Keratinocyte (primary cell): Measurements from ENCODE around the gene NDUFAB1. TPM values are rescaled to one million over a fixed set of nuclear protein-coding genes. Genes with fewer than 3 reads are reported as not detected.

ENCODE experiments used
- DNase-seq: peaks from one replicate; pipeline ENCODE4 v3.0.0-alpha.2; 2011; ENCODE audit warnings: low read depth, missing footprints, low spot score
- FAIRE-seq: peaks from 2 replicates; lab custom pipeline; 2011; peaks lifted over from hg19 to GRCh38; lab: Jason Lieb, UNC
- H2AFZ ChIP-seq: 2 replicates; pipeline ENCODE4 v1.6.0; 2012; ENCODE audit warnings: low read length, control low read depth, inconsistent platforms; ENCODE audit not compliant: control insufficient read depth
- H3K27ac ChIP-seq: 2 replicates; pipeline ENCODE4 v1.5.1; 2011; ENCODE audit warnings: low read length; ENCODE audit not compliant: control insufficient read depth, insufficient read depth
- H3K27me3 ChIP-seq: 3 replicates; pipeline ENCODE4 v1.6.0; 2011; ENCODE audit warnings: low read length; ENCODE audit not compliant: control insufficient read depth, insufficient read depth; ENCODE audit errors: extremely low read depth
- H3K36me3 ChIP-seq, 2 experiments: 2 replicates in 1 of 2; 3 replicates in 1 of 2; pipeline ENCODE4 v1.5.1; 2011; ENCODE audit warnings: low read length in 2 of 2, mild to moderate bottlenecking in 1 of 2; ENCODE audit not compliant: control insufficient read depth in 2 of 2, insufficient read depth in 2 of 2; ENCODE audit errors: extremely low read depth in 1 of 2
- H3K4me1 ChIP-seq: 3 replicates; pipeline ENCODE4 v1.5.1; 2011; ENCODE audit warnings: low read length; ENCODE audit not compliant: control insufficient read depth, insufficient read depth; ENCODE audit errors: extremely low read depth
- H3K4me2 ChIP-seq: 3 replicates; pipeline ENCODE4 v1.6.0; 2011; ENCODE audit warnings: low read depth, low read length; ENCODE audit not compliant: control insufficient read depth, insufficient read depth; ENCODE audit errors: extremely low read depth
- H3K4me3 ChIP-seq, 3 experiments: fragments of 200-600 bp in 1 of 3; sonication (generic) in 1 of 3; 2 replicates in 2 of 3; 3 replicates in 1 of 3; pipeline ENCODE4 v1.5.1; 2011 to 2016; ENCODE audit warnings: low read length in 3 of 3, mild to moderate bottlenecking in 3 of 3, control low read depth in 2 of 3, inconsistent platforms in 1 of 3, low read depth in 1 of 3, mixed read lengths in 1 of 3, mixed run types in 1 of 3, moderate library complexity in 1 of 3; ENCODE audit not compliant: control insufficient read depth in 2 of 3, insufficient read depth in 2 of 3; ENCODE audit errors: extremely low read depth in 1 of 3
- H3K79me2 ChIP-seq: 2 replicates; pipeline ENCODE4 v1.6.0; 2012; ENCODE audit warnings: low read length; ENCODE audit not compliant: control insufficient read depth, insufficient read depth
- H3K9ac ChIP-seq: 3 replicates; pipeline ENCODE4 v1.6.0; 2011; ENCODE audit warnings: low read length; ENCODE audit not compliant: control insufficient read depth, insufficient read depth; ENCODE audit errors: extremely low read depth
- H3K9me1 ChIP-seq: 3 replicates; pipeline ENCODE4 v1.6.0; 2011; ENCODE audit warnings: low read length; ENCODE audit not compliant: control insufficient read depth, insufficient read depth; ENCODE audit errors: extremely low read depth
- H3K9me3 ChIP-seq: 2 replicates; pipeline ENCODE4 v1.5.1; 2012; ENCODE audit warnings: low read depth, low read length; ENCODE audit not compliant: control insufficient read depth
- H4K20me1 ChIP-seq: 3 replicates; pipeline ENCODE4 v1.6.0; 2011; ENCODE audit warnings: low read length; ENCODE audit not compliant: control insufficient read depth, insufficient read depth; ENCODE audit errors: extremely low read depth
- CTCF ChIP-seq, 3 experiments: IDR thresholded peaks in 1 of 3; conservative IDR thresholded peaks in 1 of 3; optimal IDR thresholded peaks in 1 of 3; 2 replicates in 2 of 3; 3 replicates in 1 of 3; pipeline versions ENCODE3 to v1.5.1; 2011; ENCODE audit warnings: low read length in 3 of 3, mild to moderate bottlenecking in 3 of 3, moderate library complexity in 2 of 3, control low read depth in 1 of 3, inconsistent platforms in 1 of 3; ENCODE audit not compliant: insufficient read depth in 2 of 3; ENCODE audit errors: extremely low read depth in 1 of 3
- EZH2 ChIP-seq: IDR thresholded peaks from one replicate; pipeline ENCODE4 v1.6.1; 2012; ENCODE audit warnings: inconsistent platforms, mild to moderate bottlenecking, low read length, moderate library complexity
- dilution Hi-C: fragments of 300-500 bp; cut with MboI; formaldehyde crosslinking; loops from one replicate; pipeline ENCODE4 v1.7.0; 2020; ENCODE audit warnings: low sequenced_read_pairs; ENCODE audit not compliant: extremely low pct_ligation_motif_present
- polyA plus RNA-seq, 5 experiments: library from polyadenylated mRNA; depleted of rRNA in 3 of 5; stranded (reverse) in 3 of 5; stranded (forward) in 1 of 5; unstranded in 1 of 5; fragments of >200 nt; gene quantifications; 1 replicate in 1 of 5; 2 replicates in 3 of 5; 3 replicates in 1 of 5; pipeline versions ENCODE4 v1.2.1 to v1.2.3, GENCODE V29; 2011 to 2012; ENCODE audit warnings: missing spikeins in 2 of 5, low read depth in 1 of 5, low replicate concordance in 1 of 5

The NDUFAB1 gene
- polyA plus RNA-seq, 1 donor (not counting 4 experiments of a cell fraction or from before 2014, with no cell fraction given) = 202 TPM

GRCh38 chr16:23562505-23562904 lies 33.6 kb downstream of the NDUFAB1 start:
- Histone ChIP-seq H4K20me1 (no peaks in the 10 kb centered on the region), H3K9me1 (no peaks in the 10 kb centered on the region), H3K27ac (no peak overlapping the region), H3K36me3 (peaks cover 43 to 48% of the 10 kb centered on the region in 2 experiments), H3K9me3 (no peaks in the 10 kb centered on the region), H3K4me3 (no peak overlapping the region), H3K27me3 (no peaks in the 10 kb centered on the region), H2AFZ (no peak overlapping the region), H3K9ac (no peak overlapping the region), H3K79me2 (peaks cover 31% of the 10 kb centered on the region), H3K4me2 (no peak overlapping the region), H3K4me1 (peaks cover 4% of the 10 kb centered on the region)
- no peak for DNase-seq
- dilution Hi-C loops = no loop called here
- FAIRE-seq = no peak
- TF ChIP-seq CTCF (optimal IDR thresholded peaks at IDR 0.05 in 1 of 3, IDR thresholded peaks at IDR 0.05 in 1 of 3, conservative IDR thresholded peaks at IDR 0.05 in 1 of 3; ENCODE audit: extremely low read depth in 1 of 3, insufficient read depth in 2 of 3, low read length in 3 of 3) (no peak), EZH2 (no peak)

DNA sequence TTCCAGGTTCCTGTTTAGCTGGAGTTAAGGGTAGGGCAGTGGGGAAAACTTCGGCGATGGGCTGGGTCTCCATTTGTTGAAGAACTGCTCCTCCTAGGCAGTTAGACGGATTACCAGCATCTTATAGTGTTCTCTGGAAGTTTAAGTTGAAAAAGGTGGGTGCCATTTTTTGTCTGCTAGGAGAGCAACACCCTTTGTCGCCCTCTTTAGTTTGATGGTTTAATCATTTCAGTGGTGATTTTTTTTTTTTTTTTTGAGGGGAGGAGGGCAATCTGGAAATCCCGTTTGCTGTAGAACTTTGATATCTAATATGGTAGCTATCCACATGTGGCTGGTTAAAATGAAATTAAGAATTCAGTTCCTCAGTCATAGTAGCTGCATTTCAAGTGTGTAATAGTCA lies 34.5 kb downstream of the NDUFAB1 start:
- DNase-seq (no peak), FAIRE-seq (no peak)
- TF ChIP-seq CTCF (optimal IDR thresholded peaks at IDR 0.05 in 1 of 3, IDR thresholded peaks at IDR 0.05 in 1 of 3, conservative IDR thresholded peaks at IDR 0.05 in 1 of 3; ENCODE audit: extremely low read depth in 1 of 3, insufficient read depth in 2 of 3, low read length in 3 of 3) (no peak), EZH2 (no peak)
- no peaks in the 10 kb centered on the region for H3K27me3 ChIP-seq
- H2AFZ ChIP-seq = no peak overlapping the region
- dilution Hi-C loops = no loop called here
- no peak overlapping the region for H3K27ac ChIP-seq
- no peaks in the 10 kb centered on the region for H3K9me3 ChIP-seq
- H3K9me1 ChIP-seq = no peaks in the 10 kb centered on the region
- H4K20me1 ChIP-seq = no peaks in the 10 kb centered on the region
- H3K4me3 ChIP-seq = no peak overlapping the region
- H3K4me2 ChIP-seq = no peak overlapping the region
- H3K4me1 ChIP-seq = peaks cover 5% of the 10 kb centered on the region
- no peak overlapping the region for H3K9ac ChIP-seq
- peaks cover 38 to 43% of the 10 kb centered on the region in 2 experiments for H3K36me3 ChIP-seq
- H3K79me2 ChIP-seq = peaks cover 34% of the 10 kb centered on the region
